Lower lobe of right lung (tissue), 2 donors: ENCODE measurements around the gene G3BP2. TPM values are rescaled to one million over a fixed set of nuclear protein-coding genes. Genes with fewer than 3 reads are reported as not detected.

Experiments
- ATAC-seq, 2 donors: fragments of 200-7000 bp; cut with Tn5 transposase; one replicate each; pipeline ENCODE4 v1.9.1; 2020 to 2022; ENCODE audit warnings: mild to moderate bottlenecking in 2 of 2, moderate library complexity in 2 of 2
- DNase-seq: peaks from one replicate; pipeline ENCODE4 v3.0.0-alpha.2; 2020
- H3K27ac ChIP-seq: fragments of 200-600 bp; one replicate; pipeline ENCODE4 v1.8.0; 2022
- H3K27me3 ChIP-seq: fragments of 200-600 bp; one replicate; pipeline ENCODE4 v1.8.0; 2022; ENCODE audit warnings: low read depth
- H3K36me3 ChIP-seq: fragments of 200-600 bp; one replicate; pipeline ENCODE4 v1.8.0; 2022; ENCODE audit warnings: mild to moderate bottlenecking
- H3K4me1 ChIP-seq: fragments of 200-600 bp; one replicate; pipeline ENCODE4 v1.8.0; 2022
- H3K4me3 ChIP-seq: fragments of 200-600 bp; one replicate; pipeline ENCODE4 v1.8.0; 2022; ENCODE audit warnings: mild to moderate bottlenecking
- H3K9me3 ChIP-seq: fragments of 200-600 bp; one replicate; pipeline ENCODE4 v1.8.0; 2022
- CTCF ChIP-seq: fragments of 200-600 bp; IDR thresholded peaks from one replicate; pipeline ENCODE4 v1.8.0; 2022; ENCODE audit warnings: antibody characterized with exemption, mild to moderate bottlenecking
- intact Hi-C: fragments of 100-400 bp; cut with DNase I; formaldehyde crosslinking; loops from one replicate; pipeline ENCODE4 v1.11.0; 2022
- total RNA-seq: library from RNA; stranded (reverse); fragmentation: NEBNext Ultra II Directional; extraction: Animal tissue kit (Norgen Biotek cat#: 25700); gene quantifications from one replicate; pipeline ENCODE4 v1.2.1, GENCODE V29; 2021
- donor health status: DM: no; HTN: yes; CAD: no; lungs with severe emphysema.

The G3BP2 gene
- total RNA-seq, 1 donor from 2014 or later = 101 TPM

DNA sequence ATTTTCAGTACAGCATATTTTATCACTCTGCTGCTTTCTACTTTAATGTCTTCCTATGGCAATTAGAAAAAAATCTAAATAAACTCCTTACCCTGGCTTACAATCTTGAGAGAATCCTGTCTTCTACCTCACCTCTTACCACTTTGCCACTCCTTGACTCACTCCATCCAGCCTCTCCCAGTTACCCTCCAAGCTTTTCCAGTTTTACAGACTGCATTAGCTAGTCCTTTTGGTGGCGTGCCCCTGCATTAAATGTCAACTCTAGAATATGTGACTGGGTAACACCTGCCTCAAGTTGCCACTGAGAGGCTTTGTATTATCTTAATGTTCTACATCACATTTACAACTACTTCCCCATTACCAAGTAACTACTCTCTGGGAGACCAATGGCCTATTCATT lies 35.4 kb downstream of the G3BP2 start:
- no peaks in the 10 kb centered on the region for H3K27me3 ChIP-seq
- H3K36me3 ChIP-seq = peaks cover 5% of the 10 kb centered on the region
- TF ChIP-seq CTCF = no peak
- DNase-seq (no peak), ATAC-seq (no peak)
- H3K9me3 ChIP-seq = no peaks in the 10 kb centered on the region
- intact Hi-C loops = no loop called here
- H3K27ac ChIP-seq = no peak overlapping the region
- no peak overlapping the region for H3K4me3 ChIP-seq
- peaks cover 10% of the 10 kb centered on the region for H3K4me1 ChIP-seq

GRCh38 chr4:75637176-75637575 lies 36.0 kb downstream of the G3BP2 start:
- ATAC-seq = no peak
- no peak overlapping the region for H3K27ac ChIP-seq
- H3K4me3 ChIP-seq = no peak overlapping the region

GRCh38 chr4:75634951-75635350 lies 38.3 kb downstream of the G3BP2 start:
- ATAC-seq = no peak
- H3K9me3 ChIP-seq = no peaks in the 10 kb centered on the region
- no peak overlapping the region for H3K27ac ChIP-seq
- peaks cover 18% of the 10 kb centered on the region for H3K4me1 ChIP-seq
- intact Hi-C loops = no loop called here
- H3K36me3 ChIP-seq = no peaks in the 10 kb centered on the region
- no peak for DNase-seq
- no peaks in the 10 kb centered on the region for H3K27me3 ChIP-seq
- TF ChIP-seq CTCF = no peak
- H3K4me3 ChIP-seq = no peak overlapping the region

More at GRCh38 chr4:75637176-75637575, 36.0 kb downstream of the G3BP2 start:
- intact Hi-C loops = no loop called here
- H3K4me1 ChIP-seq = peaks cover 10% of the 10 kb centered on the region
- no peaks in the 10 kb centered on the region for H3K27me3 ChIP-seq
- H3K36me3 ChIP-seq = peaks cover under 1% of the 10 kb centered on the region
- no peaks in the 10 kb centered on the region for H3K9me3 ChIP-seq
- DNase-seq = no peak
- TF ChIP-seq CTCF = no peak

- no peaks in the 10 kb centered on the region for H3K36me3 ChIP-seq
- no peak for TF ChIP-seq CTCF
- ATAC-seq (no peak), DNase-seq (no peak)
- peaks cover 14% of the 10 kb centered on the region for H3K4me1 ChIP-seq
- no peaks in the 10 kb centered on the region for H3K9me3 ChIP-seq
- intact Hi-C loops = no loop called here
- no peaks in the 10 kb centered on the region for H3K27me3 ChIP-seq
- H3K27ac ChIP-seq = no peak overlapping the region
- H3K4me3 ChIP-seq = no peak overlapping the region
Measured at GRCh38 chr4:75634281-75634680, 38.9 kb downstream of the G3BP2 start.

DNA sequence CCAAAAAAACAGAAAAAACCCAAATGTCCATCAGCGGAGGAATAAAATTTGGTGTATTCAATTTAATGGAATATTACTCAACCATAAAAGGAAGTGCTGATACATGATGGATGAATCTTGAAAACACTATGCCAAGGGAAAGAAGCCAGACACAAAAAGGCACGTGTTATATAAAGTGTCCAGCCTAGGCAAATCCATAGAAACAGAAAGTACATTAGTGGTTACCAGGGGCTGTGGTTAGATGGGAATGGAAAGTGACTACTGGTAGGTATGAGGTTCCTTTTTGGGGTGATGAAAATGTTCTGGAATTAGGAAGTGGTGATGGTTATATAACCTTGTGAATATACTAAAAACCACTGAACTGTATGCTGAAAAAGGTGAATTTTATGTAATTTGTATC lies 39.4 kb downstream of the G3BP2 start:
- no peaks in the 10 kb centered on the region for H3K27me3 ChIP-seq
- no peak for DNase-seq
- no peak overlapping the region for H3K27ac ChIP-seq
- no peak for TF ChIP-seq CTCF
- peaks cover 14% of the 10 kb centered on the region for H3K4me1 ChIP-seq
- ATAC-seq = no peak
- no peak overlapping the region for H3K4me3 ChIP-seq
- H3K36me3 ChIP-seq = no peaks in the 10 kb centered on the region
- no peaks in the 10 kb centered on the region for H3K9me3 ChIP-seq
- intact Hi-C loops = no loop called here

DNA sequence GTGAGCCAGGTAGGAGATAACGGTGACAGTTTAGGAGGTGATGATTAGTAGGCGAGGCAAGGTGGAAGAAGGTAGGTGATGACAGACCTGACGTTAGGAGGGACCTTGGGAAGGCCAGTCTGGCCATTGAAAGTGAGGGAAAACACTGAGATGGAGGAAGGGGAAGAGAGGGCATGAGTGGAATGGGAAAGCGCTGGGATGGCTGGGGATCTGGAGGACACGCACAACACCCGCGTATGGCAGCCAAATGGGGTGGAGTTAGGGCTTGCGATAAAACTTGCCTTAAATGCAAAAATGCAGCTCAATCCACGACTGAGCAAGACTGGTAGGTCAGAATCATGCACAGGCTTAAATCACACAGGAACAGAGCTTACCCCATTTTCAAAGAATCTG lies 42.3 kb downstream of the G3BP2 start:
- Histone ChIP-seq H3K27ac (peak overlapping the region; percentile 74), H3K9me3 (no peaks in the 10 kb centered on the region), H3K36me3 (no peaks in the 10 kb centered on the region), H3K27me3 (no peaks in the 10 kb centered on the region), H3K4me1 (peaks cover 14% of the 10 kb centered on the region), H3K4me3 (peak overlapping the region; percentile 74)
- TF ChIP-seq CTCF = no peak
- DNase-seq (no peak), ATAC-seq (peak; percentile 9 to 17)
- intact Hi-C loops = no loop called here
